GM04503 (cell line): ENCODE measurements around the gene CNN3.

Source experiments
- DNase-seq: peaks from one replicate; pipeline ENCODE4 v3.0.0-alpha.2; 2012; ENCODE audit warnings: low read depth

Gene CNN3

GRCh38 chr1:94922761-94923331 is 4.1 kb downstream of the CNN3 start:
- peak; percentile 74 for DNase-seq

- DNase-seq, result no peak
Measured at GRCh38 chr1:94921977-94922376, 4.9 kb downstream of the CNN3 start.

DNA sequence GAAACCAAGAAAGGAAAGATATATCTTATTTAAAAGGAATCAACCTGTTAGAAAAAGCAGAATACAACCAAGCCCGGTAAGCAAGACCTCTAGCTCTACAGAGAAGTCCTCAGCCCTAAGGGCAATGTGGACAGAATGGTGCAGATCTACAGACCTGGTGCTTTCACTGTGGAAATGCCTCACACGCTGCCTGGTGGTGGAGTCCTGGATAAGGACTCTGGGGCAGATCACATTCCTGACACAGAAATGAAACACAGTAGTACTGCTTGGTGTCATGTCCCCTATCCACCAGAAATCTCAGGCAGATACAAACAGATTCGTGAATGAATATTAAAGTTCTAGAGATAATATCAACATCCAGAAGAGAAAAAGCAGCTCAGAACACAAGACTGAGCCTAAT is 6.8 kb downstream of the CNN3 start:
- DNase-seq, result no peak

- no peak for DNase-seq
Measured at GRCh38 chr1:94919241-94920030, 7.5 kb downstream of the CNN3 start.

DNA sequence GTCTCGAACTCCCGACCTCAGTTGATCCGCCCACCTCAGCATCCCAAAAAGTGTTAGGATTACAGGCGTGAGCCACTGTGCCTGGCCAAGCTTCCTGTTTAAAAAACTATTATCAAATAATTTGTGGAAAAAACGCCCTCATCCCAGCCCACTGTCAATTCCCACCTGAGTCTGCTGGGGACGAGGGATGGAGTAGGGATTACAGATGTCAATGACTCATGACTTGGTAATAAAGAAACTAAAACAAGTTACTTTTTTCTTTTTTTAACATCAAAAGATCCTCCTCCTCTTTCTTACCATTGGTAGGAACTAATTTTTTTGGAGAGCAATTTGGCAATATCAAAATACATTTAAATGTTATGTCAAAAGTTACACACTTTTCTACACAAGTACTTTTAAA is 9.7 kb downstream of the CNN3 start:
- no peak for DNase-seq

DNA sequence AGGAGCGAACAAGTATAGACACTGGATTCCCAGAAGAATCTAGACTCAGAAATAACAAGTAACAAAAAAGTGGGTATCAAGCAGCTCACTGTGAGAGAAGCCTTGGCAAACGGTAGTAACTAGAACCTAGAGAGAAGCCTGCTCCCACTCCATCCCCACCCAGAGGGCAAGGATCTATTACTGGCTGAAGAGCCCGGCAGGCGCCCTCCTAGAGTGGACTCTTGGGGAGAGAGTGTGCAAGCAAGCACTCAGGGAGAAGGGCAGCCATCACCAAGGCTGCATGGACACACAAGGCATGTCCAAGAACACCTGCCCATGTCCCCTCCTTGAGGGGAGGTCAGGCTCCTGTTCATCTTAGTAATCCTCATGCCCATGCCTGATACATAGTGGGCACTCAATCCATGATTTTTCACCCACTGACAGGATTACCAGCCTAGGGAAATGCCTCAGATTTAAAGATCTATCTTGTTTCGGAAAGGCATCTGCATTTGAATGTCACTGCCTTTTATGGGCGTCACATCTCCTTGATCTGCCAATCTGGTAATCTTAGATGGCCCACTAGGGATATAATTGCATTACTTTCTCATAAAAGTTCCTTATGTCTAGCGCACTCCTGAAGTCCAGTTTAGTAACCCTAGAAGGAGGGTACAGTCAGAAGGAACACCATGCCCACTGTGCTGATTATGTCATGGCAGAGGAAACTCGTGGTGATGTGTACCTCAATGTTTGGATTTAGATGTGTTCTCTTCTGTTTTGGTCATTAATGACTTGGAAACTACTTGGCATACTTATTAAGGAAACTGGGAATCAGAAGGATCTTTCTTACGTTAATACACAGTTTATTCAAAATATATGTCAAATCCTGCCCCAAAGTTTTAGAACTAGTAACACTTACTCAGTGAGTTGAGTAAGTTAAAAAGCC is 14.4 kb downstream of the CNN3 start:
- DNase-seq, result no peak

DNA sequence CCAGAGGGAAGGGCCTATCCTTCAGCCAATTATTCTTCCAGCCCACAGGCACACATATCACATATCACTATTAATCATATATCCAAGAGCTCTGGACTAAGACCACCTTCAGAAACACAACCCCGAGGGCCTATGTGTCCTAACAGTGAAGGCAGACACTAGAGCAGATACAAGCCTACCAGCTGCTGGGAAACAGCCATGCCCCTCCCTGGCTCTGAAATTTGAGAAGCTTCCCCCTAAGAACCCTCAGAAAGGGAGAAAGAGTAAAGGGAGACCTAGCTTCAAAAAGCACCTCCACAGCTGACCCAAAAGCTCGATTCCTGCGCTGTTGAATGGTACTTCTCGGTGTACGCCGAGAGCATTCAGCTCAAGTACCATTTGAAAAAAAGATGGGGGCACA is 17.4 kb downstream of the CNN3 start:
- no peak for DNase-seq

DNA sequence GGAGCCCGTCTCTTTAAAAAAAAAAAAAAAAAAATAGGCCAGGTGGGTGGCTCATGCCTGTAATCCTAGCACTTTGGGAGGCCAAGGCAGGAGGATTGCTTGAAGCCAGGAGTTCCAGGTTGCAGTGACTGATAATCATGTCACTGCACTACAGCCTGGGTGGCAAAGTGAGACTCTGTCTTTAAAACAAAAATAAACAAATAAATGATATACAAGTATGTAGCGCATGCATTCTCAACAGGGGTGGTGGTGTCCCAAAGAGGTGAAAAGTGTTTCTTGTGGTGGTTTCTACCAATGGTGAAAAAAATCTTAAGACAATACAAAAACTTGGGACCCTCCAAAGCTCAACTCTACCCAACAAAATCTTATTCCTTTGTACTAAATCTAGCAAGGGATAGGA is 17.9 kb downstream of the CNN3 start:
- DNase-seq, result no peak

DNA sequence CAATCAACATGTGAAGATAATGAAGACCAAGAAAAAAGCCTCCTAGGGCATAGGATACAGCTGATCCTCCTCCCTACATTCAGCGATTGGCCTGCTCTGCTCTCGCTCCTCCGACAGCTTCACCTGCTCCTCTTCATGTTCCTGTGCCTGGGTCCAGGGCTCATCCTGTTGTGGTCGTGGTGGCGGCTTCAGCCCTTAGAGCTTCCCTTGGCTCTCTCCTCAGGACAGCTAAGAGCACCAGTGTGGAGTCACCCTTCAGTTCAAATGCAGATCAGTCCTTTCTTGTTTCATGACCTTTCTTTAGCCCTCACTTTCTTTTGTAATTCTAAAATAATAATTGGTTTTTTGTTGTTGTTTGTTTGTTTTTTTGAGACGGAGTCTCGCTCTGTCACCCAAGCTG is 18.7 kb downstream of the CNN3 start:
- no peak for DNase-seq

DNA sequence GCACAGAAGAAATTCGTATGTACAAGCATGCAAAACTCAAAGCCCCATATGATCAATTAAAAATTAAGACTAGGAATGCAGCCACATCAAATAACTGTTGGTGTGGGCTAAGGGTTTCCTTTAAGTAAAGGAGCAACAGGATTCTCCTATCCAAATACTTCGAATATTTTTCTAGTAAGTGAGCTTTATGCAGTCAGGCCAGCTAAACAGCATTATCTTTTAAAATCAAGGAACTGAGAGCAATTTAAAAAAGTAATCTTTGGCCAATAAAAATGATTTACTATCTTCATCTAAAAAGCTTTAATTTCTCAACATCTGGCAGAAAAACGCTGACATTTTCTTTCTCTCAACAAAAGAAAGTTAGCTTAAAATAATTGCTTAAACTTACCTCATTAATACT is 19.8 kb downstream of the CNN3 start:
- no peak for DNase-seq

DNA sequence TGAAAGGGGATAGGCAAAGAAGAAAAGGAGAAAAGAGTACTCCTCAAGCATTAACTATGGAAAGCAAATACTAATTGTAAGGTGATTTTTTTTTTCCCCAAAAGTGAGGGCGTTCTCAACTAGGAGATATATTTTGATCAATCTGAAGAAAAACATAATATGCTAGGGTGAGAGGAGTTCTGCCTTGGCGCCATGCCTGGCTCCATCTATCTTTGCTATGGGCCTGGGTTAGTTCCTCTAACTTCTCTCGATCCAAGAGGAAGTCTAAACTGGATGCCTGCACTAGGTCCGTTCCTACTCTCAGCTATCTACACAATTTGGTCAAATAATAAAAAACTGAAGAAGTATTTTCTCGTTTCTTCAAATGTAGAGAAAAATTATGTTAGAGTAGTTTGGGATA is 20.5 kb downstream of the CNN3 start:
- no peak for DNase-seq

GRCh38 chr1:94905207-94905606 is 21.7 kb downstream of the CNN3 start:
- no peak for DNase-seq

- no peak for DNase-seq
Measured at GRCh38 chr1:94903280-94904009, 23.5 kb downstream of the CNN3 start.

GRCh38 chr1:94901841-94902240 is 25.1 kb downstream of the CNN3 start:
- no peak for DNase-seq

GRCh38 chr1:94899756-94900155 is 27.2 kb downstream of the CNN3 start:
- DNase-seq, result no peak

DNA sequence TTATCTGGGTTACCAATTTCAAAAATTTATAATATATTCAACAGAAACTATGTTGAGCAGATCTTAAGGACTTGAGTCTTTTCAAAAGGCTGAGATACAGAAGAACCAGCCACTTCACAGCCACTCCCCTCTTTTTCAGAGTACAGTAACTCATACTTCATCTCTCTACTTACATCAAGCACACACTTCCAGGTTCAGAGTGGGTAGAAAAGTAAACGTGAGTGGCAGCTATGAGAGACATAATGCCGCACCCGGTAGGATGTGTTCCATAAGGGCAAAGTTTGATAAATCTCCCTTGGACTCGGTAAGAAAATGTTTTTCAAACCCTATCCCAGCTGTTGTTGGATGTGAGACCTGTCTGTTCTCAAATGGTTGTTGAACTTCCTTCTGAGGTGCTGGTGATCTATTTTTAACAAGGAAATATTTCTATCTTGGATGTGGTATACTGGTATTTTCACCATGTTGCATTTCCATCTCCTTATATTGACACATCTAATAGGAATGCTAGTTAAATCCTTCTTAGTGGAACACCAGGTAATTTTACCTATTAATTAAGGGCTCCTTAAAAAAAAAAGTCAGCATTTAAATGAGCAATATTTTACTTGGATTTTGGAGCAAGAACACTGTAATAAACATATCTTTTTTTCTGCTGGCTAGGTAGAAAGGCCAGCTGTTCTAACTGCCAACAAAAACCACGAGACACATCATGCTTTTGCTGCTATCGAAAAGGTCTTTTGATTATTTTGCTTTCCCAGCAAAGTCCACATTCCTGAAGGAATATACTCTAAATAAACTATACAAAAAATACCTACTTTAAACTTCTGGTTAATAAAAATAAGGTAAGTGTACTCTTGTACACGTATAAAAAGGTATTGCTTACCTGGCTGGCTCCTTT is 28.2 kb downstream of the CNN3 start:
- DNase-seq, result no peak

- DNase-seq, result no peak
Measured at GRCh38 chr1:94895518-94895917, 31.4 kb downstream of the CNN3 start.

GRCh38 chr1:94894630-94895029 is 32.3 kb downstream of the CNN3 start:
- no peak for DNase-seq

DNA sequence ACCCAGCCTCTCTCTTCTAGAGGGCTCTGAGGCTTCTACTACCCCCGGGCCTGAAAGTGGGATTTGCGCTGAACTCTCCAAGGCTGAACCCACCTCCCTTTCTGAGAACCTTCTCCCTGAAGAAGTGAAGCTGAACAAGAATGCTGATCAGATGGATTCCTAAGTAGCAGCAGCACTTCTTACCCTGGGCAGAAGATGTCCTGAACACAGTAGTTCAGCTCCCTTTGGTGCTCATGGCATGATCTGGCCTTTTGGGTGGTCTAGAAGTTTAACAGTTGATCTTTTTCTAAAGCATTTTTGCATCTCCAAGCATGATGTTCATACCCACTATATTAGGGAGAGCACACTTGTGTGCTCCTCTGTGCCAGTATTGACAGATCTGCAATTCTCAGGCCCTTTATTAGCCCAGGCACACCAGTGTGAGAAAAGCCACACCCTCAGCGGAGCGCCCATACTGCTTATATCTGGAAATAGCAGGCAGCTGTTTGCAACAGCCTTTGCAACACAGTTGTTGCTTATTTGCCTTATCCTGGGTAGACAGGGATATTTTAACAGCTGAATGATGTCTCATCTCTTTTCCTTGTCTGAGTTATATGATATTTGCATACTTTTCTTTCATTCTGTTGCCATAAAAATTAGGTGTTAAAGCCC is 34.2 kb downstream of the CNN3 start:
- DNase-seq, result no peak

DNA sequence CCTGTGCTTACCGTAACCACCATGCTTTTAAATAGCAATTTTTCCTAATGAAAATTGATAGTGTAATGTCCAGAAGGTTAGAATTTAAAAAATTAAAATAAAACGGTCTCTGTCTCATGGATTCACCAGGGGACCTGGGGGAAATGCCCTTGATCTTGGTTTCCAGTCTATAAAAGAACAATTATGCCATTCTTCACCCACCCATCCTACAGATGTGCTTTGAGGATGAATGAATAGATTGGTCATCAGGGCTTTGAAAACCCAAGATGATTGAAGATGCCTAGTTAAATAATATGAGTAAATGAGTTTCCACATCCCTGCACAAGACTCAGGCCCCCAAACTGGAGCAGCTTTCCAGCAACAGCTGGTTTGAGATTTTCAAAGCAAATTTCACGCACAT is 38.7 kb downstream of the CNN3 start:
- DNase-seq, result no peak
